ENCODE results near the gene FGGY.
"Not testable (repeated sequence)": the region's sequence is repeated elsewhere in the genome, so short reads cannot be mapped to it uniquely, and the experiment has no call there.

Gene FGGY

GRCh38 chr1:59641836-59642235 lies 344.9 kb downstream of the FGGY start:
- TF ChIP-seq CTCF (conservative IDR thresholded peaks at IDR 0.05; ENCODE audit: low read depth, low read length): no peak
- no peak for DNase-seq (ENCODE audit: low read depth)
- no peak overlapping the region for H3K4me3 ChIP-seq (ENCODE audit: low read length)

- no peak overlapping the region for H3K4me3 ChIP-seq (ENCODE audit: low read length)
- TF ChIP-seq CTCF (conservative IDR thresholded peaks at IDR 0.05; ENCODE audit: low read depth, low read length): no peak
- no peak for DNase-seq (ENCODE audit: low read depth)
Observed at GRCh38 chr1:59643526-59643925, 346.6 kb downstream of the FGGY start.

- no peak for DNase-seq (ENCODE audit: low read depth)
- H3K4me3 ChIP-seq (ENCODE audit: low read length): no peak overlapping the region
- no peak for TF ChIP-seq CTCF (conservative IDR thresholded peaks at IDR 0.05; ENCODE audit: low read depth, low read length)
Observed at GRCh38 chr1:59645893-59646292, 349.0 kb downstream of the FGGY start.

GRCh38 chr1:59653142-59653958 lies 356.5 kb downstream of the FGGY start:
- not testable (repeated sequence) for H3K4me3 ChIP-seq (ENCODE audit: low read length); DNase-seq (ENCODE audit: low read depth)

- no peak for TF ChIP-seq CTCF (conservative IDR thresholded peaks at IDR 0.05; ENCODE audit: low read depth, low read length)
- DNase-seq (ENCODE audit: low read depth): no peak
- H3K4me3 ChIP-seq (ENCODE audit: low read length): no peak overlapping the region
Observed at GRCh38 chr1:59653968-59654367, 357.1 kb downstream of the FGGY start.

GRCh38 chr1:59657873-59658465 lies 361.1 kb downstream of the FGGY start:
- no peak overlapping the region for H3K4me3 ChIP-seq (ENCODE audit: low read length)
- no peak for TF ChIP-seq CTCF (conservative IDR thresholded peaks at IDR 0.05; ENCODE audit: low read depth, low read length)
- DNase-seq (ENCODE audit: low read depth): no peak

- DNase-seq (ENCODE audit: low read depth): no peak
- H3K4me3 ChIP-seq (ENCODE audit: low read length): no peak overlapping the region
- no peak for TF ChIP-seq CTCF (conservative IDR thresholded peaks at IDR 0.05; ENCODE audit: low read depth, low read length)
Observed at GRCh38 chr1:59664166-59664565, 367.3 kb downstream of the FGGY start.

Data from retinal pigment epithelial cell (primary cell).